ENCODE results near the gene BCAT1.
A peak's percentile ranks its signal among the peaks of the same experiment; 100 is the strongest.
"Not testable (repeated sequence)": the region's sequence is repeated elsewhere in the genome, so short reads cannot be mapped to it uniquely, and the experiment has no call there.

BCAT1 gene

DNA sequence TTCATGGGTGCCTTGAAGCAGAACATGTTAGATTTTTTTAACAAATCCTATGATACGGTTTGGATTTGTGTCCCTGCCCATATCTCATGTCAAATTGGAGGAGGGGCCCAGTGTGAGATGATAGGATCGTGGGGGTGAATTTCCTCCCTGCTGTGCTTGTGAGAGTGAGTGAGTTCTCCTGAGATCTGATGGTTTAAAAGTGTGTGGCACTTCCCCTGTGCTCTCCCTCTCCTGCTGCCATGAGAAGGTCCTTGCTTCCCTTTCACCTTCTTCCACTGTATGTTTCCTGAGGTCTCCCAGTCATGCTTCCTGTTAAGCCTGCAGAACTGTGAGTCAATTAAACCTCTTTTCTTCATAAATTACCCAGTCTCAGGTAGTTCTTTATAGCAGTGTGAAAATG is 97.0 kb downstream of the BCAT1 start:
- DNase-seq, result not testable (repeated sequence)

DNA sequence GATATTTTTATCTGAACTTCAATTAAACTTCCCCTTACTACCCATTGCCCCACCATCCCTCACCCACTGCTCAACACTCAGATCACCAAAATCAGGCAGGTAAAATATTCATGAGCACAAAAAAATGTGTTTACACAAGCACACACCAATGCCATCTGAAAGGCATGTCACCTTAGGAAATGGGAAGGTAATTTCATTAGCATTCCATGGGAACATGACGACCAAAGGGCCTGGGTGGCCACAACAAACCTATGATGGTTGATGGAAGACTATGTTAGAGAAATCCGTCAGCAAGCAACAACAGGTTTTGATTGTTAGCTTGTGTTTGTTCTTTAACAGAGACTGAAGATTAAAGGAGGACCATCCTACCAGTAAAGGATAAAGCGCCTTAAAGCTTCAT is 97.6 kb downstream of the BCAT1 start:
- DNase-seq, result no peak

DNA sequence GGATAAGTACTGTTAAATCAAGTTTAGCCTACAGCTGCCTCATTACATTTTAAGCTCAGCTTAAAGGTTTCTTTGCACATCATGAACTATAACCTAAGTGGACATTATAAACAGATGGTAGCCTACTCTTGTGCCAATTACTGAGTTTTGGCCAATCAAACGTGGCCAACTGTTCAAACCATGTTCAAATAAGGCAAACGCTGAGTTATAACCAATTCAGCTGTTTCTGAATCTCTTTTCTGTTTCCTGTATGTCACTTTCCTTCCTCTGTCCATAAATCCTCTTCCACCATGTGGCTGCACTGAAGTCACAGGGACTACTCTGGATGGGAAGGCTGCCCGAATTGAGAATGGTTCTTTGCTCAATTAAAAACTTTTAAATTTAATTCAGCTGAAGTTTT is 98.4 kb downstream of the BCAT1 start:
- DNase-seq, result peak; percentile 72

DNA sequence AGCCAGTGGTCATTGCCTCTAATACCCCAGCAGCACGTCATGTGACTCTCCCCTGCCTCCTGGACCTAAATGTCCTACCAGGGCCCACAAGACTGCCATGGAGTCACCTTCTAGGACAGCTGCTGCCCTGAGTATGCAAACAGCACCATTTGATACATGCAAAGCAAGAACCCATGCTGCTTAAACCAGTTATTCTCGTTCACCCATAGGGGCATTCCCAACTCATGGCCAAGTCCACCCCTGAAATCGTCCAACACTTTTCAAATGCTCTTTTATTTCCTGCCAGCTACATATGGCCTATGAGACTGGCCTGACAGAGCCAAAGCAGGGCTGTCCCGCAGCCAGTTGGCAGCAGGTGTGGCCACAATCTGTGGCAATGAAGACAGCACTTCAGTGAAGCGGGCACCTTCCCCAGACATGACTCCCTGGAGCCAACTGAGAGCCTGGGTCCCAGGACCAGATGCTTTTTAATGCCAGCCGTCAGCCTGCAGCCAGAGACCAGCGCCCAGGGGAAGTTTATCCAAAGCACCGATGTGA is 99.9 kb downstream of the BCAT1 start:
- no peak for DNase-seq

DNA sequence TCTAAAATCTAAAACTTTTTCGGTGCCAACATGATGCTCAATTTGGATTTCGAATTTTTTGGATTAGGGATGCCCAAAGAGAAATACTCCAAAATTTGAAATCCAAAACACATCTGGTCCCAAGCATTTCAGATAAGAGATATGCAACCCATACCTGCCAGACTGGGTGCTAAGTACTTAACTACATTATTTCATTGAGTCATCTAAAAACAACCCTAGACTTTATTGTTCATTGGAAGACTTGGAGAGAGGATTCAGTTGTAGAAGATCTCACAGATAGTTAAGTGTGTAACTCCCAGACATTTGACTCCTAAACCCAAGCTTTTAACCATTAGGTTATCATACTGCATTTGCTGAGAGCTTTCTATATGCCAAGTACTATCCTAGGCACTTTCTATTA is 102.2 kb downstream of the BCAT1 start:
- DNase-seq, result no peak

DNA sequence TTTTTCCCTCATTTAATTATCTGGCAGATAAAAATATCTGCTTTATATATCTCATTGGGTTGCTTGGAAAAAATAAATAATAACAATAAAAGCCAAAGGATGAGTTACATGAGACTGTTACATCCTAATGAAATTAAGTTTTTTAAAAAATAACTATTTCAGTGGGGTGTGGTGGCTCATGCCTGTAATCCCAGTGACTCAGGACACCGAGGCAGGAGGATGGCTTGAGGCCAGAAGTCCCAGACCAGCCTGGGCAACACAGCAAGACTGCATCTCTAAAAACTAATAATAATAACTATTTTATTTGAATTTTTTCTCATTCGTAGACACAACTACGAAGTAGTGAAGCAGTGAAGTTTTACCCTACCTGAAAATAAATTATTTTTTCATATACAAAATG is 103.3 kb downstream of the BCAT1 start:
- DNase-seq, result no peak

DNA sequence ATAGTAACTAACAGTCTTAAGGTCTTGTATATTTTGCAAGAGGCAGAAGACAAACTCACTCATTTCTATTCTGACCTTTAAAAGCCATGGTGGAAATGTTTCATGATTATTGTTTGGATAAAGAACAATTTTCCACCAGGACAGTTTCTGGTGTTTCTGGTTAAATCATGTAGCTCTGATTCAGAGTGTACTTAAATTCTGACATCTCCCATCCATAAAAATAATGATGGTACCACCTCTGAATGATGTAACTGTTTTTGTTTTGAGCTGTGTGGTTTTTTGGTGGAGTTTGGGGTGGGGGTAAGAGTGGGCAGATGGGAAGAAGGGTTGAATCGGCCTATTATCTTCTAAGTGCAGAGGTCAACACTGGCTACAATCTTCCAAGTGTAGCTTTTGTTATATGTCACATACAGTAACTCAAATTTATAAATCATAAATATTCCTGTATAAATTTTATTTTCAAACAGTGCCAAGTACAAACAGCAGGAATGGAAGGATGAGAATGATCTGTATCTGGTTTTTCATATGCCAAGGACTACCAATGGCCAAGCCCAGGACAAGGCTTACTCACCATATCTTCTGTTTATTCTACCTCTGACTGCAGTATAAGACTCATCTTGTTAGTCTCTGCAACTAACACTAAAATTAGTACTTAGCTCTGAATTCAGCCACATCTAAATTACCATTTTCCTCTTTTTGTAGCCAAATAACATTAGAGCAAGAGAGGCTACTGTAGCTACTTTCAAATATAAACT is 108.7 kb downstream of the BCAT1 start:
- DNase-seq, result no peak

DNA sequence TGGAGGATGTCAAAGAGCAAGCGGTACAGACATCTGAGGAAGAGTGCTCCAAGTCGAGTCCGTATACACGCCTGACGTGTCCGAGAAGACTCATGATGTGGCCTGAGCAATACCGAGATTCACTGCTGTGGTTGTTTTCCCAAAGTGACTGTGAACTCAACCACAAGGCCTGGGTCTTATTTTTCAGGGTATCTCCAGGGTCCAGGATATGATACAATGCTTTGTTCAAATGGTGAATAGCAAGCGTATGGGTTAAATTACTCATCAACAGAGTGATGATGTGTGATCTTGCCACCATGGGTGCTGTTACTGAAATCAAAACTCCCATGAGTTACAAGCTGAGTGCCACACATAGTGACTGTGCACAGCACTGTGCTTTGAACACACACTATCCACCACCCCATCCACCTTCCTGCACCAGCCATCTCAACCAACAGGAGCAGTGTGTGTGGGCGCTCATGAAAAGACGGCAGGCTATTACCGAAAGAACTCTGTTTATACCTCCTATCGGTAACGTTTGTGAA is 109.6 kb downstream of the BCAT1 start:
- DNase-seq, result no peak

DNA sequence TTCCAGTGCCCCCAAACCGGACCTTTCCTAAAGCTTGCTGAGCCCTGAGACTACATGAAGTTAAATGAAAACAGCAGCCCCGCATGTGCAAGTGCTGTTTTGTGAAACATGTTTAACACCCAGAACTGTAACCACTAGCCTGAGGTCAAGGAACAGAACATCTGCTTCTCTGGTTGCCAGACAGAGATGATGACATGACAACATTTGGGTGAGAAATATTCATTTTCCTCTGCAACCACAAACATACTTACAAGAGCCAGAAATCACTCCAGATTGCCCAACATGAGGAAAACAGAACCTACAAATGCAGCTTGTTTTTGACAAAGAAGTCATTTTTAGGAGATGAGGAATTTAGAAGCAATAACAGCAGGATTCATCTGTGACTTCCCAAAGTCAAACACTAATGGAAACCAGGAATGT is 110.4 kb downstream of the BCAT1 start:
- no peak for DNase-seq

DNA sequence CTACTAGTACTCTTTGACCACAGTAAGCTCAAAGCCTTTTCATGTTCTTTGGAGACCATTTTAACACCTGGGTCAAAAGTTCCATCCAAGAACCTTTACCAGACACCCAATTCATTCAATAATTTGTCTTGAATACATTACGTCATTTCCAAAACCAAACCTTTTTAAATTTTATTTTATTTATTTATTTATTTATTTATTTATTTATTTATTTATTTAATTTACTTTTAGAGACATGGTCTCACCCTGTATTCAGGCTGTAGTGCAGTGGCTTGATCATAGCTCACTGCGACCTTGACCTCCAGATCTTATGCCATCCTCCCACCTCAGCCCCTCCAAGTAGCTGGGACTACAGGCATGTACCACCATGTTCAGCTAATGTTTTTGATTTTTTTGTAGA is 113.5 kb downstream of the BCAT1 start:
- DNase-seq, result no peak

DNA sequence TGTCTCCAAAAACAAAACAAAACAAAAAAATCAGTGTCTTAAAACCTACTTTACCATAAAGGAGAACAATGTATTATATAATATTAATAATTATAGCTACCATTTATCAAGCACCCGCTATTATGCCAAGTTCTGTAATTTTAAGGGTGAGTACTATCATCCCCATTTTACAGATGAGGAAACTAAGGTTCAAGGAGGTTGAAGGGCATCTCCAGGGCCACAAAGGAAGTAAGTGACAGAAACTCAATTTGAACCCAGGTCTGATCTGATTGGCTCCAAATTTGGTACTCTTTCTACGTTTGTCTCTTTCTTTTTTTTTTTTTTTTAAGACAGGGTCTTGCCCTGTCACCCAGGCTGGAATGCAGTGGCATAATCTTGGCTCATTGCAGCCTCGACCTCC is 115.4 kb downstream of the BCAT1 start:
- no peak for DNase-seq

DNA sequence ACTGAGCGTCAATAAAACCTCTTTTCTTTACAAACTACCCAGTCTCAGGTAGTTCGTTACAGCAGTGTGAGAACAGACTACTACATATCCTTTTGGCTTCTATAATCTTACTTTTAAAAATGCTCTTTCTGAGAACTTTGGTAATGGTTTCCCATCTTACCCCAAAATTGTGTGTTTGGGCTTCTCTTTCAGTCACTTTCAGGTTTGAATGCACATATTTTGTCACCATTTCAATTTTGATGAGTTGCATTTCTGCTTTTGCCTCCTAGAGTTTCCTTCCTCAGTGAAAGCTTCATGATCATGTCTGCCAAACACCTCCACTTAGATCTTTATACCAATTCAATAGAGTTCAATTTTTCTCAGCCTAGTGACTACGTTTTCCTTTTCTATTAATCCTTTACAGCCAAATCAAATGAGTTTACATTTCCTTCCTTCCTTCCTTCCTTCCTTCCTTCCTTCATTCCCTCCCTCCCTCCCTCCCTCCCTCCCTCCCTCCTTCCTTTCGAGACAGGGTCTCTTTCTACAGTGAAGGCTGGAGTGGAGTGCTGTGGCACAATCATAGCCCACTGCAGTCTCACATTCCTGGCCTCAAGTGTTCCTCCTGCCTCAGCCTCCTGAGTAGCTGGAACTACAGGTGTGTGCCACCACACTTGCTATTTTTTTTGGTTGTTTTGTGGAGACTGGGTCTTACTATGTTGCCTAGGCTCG is 124.9 kb downstream of the BCAT1 start:
- DNase-seq, result no peak

DNA sequence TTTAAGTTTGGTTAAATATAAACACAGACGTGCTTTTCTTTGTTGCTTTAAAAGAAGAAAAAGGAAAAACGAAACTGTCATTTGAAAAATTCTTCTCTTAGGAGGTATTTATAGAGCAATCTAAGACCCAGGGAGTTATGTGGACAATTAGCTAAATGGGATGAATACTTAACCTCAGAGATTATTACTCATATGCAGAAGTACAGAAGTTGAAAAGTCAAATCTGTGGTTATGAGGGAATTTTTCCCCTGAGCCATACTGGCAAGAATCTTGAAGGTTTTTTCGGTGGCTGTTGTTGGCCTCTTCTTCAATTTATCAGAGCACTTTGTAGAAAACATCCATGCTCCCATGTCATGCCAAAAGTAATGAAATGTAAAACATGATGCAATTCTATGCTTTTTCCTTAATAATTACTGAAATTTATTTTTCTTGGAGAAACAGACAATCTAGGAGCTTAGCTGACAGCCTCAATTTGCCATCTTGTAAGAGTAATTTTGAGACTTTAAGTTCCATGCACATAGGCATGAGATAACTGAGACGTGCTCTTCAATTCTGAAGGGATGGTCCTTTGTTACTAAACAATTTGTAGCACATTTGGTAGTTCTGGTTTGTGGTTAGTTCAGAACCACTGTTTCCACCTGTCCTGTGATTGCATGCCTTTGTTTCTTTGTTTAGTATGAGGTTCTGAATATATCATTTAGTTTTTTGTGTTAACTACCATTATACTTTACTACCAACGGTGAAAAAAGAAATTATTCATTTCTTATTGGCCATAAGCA is 126.6 kb downstream of the BCAT1 start:
- DNase-seq, result no peak

DNA sequence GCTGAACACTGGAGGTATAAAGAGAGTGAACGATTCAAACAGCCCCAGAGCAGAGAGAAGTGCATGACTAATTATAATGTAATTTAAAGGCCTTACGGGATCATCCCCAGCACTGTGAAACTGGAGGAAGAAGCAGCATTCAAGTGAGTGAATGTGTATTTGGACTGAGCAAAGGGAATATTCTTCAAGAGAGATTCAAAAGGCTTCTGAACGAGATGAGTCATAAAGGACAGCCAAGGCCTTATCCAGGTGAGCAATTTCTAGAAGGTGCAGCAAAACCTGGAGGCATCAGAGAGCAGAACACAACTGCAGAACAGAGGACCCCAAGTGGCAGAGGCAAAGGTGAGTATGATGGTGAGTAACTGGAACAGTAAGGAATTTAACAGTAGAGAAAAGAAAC is 127.2 kb downstream of the BCAT1 start:
- DNase-seq, result no peak

DNA sequence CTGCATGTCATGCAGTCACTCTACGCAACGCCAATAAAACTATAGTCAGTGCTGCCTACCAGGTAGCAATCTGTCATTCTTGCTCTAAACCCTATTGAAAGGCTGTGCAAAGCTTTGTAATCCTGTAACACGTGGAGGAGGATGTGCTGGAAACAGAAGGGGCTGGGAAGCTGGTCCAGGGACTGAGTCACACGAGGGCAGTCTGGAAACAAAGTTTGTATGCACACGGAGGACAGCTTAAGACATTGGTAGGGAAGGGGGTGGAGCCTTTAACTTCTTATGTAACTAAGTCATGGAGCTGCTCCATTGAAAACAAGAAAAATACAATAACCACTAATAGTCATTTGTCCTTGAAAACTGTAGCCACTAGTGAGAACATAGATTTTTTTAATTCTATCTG is 128.0 kb downstream of the BCAT1 start:
- DNase-seq, result no peak

DNA sequence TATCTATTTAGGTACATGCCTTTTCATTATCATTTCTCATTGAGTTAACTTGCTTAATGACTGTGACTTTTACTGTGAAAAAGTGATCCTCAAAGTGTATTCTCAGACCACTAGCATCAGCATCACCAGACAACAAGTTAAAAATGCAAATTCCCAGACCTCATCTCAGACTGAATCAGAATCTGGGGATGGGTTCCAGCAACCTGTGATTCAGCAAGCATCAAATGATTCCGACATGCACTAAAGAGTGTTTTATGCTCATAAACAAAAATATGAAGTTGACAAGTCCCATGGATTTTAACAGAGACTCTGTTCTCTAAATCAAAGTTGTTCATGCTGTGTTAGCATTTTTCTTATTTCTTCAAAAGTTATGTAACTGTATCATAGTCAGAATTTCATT is 130.6 kb downstream of the BCAT1 start:
- no peak for DNase-seq

DNA sequence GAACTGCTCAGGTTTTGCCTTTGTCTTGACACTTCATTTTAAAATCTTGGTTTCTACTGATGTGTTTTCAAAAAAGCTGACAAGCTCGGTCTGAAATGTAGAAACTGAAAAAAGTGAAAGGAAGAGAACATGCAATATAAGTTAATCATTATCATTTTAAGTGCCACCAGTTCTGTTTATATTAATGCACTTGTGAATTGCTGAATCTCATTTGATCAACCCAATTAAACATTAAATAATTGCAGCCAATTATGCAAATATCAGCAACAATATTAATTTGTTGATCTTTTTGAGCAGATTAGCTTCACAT is 133.8 kb downstream of the BCAT1 start:
- no peak for DNase-seq

DNA sequence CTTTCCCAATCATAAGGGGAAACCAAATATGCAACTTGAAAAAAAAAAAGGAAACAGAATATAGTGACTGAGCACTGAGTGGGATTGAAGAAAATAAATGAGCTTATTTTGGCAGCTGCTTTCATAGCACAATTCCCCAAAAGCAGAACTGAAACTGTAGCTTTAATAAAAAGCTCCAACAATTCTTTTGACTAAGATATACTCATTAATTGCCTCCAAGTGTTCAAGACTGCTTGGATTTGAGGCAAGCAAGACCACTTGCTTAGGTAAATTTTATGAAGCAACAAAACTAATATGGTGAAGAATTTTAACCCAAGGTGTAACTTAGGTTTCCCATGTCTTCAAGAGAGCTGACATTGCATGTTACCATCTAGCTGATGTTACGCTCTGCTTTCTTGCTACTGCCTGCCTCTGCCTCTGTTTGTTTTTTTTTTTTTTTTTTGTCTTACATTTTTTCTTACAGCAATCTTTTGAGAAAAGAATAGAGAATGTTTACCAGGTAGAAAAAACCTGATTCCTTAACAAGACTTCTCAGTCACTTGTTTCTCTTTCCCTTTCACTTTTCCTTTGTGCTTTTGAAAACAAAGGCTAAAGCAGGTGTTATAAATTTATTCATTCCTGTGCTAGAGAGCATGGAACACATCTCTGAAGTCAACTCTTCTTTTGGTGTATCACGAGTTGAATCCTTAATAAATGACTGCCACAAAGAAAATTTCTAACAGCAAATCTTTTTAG is 134.4 kb downstream of the BCAT1 start:
- no peak for DNase-seq

DNA sequence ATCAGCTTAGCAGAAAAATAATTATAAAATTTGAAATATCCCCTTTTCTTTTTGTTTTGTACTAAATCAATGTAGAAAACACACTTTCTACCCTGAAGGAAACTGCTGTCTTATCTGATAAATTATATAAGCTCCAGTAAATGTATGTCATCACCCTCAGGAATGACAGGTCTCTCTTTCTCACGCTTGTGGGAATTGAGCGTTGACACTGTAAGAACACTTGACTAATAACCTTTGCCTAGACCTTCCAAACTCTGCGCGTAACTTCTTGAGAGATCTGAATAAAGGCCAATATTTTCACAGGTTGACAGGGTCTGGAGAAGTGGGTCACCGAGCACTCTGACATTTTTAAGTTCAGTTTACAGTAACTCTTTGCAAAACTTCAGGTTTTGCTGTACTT is 138.5 kb downstream of the BCAT1 start:
- DNase-seq, result no peak

DNA sequence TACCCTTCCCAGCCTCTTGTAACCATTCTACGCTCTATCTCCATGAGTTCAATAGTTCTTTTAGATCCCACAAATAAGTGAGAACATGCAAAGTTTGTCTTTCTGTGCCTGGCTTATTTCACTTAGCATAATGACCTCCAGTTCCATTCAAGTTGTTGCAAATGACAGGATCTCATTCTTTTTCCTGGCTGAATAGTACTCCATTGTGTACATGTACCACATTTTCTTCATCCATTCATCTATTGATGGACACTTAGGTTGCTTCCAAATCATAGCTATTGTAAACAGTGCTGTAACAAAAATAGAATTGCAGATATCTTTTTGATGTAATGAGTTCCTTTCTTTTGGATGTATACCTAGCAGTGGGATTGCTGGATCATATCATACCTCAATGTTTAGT is 139.6 kb downstream of the BCAT1 start:
- DNase-seq, result not testable (repeated sequence)

DNA sequence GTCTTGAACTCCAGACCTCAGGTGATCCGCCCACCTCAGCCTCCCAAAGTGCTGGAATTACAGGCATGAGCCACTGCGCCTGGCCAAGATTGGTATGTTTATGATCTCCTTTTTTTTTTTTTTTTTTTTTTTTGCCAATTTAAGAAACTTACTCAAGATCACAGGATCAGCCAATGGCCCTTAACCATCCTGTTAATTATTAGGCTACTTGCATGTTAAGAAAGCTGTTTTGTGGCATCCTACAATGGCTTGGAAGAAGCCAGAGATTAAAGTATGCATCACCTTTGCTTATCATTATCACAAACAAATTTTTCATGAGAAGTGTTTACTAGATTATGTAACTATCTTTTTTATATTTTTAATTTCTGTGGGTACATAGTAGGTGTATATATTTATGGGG is 140.2 kb downstream of the BCAT1 start:
- no peak for DNase-seq

DNA sequence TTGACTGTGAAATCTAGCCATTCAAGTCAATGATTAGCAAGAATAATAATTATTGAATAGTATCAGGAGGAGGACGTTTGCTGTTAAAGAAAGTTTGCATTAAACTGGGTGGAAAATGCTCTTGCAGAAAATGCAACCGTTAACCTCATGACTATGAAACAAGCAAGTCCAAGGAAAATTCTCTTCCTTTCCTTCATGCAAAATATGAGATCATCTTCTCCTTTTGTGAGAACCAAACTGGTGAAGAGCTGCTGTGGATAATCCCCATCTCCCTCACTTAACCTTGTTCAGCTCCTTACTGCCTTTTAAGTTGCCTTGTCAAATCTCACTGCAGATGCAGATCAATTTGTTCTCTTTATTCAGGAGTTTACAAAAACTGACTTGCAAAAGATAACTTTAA is 142.5 kb downstream of the BCAT1 start:
- no peak for DNase-seq
